Activated B cell treated with CpG ODN at 0.5 μM for 24 hours (primary cell): Measurements from ENCODE around the gene KREMEN1. TPM values are rescaled to one million over a fixed set of nuclear protein-coding genes. Genes with fewer than 3 reads are reported as not detected.

Source experiments
- ATAC-seq: fragments of 200-7000 bp; cut with Tn5 transposase; one replicate; pipeline ENCODE4 v1.10.0; 2021; ENCODE audit warnings: low read depth, mild to moderate bottlenecking, moderate library complexity
- CTCF ChIA-PET: fragments of 350-600 bp; sonication (Branson Sonifier 250); formaldehyde crosslinking; loops from one replicate; lab custom pipeline; 2021; ENCODE audit warnings: antibody characterized with exemption; lab: Charles Lee
- POLR2A ChIA-PET: fragments of 350-600 bp; sonication (Branson Sonifier 250); formaldehyde crosslinking; loops from one replicate; lab custom pipeline; 2021; ENCODE audit warnings: antibody characterized with exemption; lab: Charles Lee
- DNase-seq: peaks from one replicate; pipeline ENCODE4 v3.0.0; 2022
- H3K27ac Mint-ChIP-seq: one replicate; pipeline ENCODE4 v1.8.0; 2020; ENCODE audit warnings: mixed read lengths
- H3K27me3 Mint-ChIP-seq: one replicate; pipeline ENCODE4 v1.8.0; 2021; ENCODE audit warnings: mixed read lengths
- H3K36me3 Mint-ChIP-seq: one replicate; pipeline ENCODE4 v1.8.0; 2021; ENCODE audit warnings: low read depth, mixed read lengths
- H3K4me1 Mint-ChIP-seq: one replicate; pipeline ENCODE4 v1.8.0; 2021; ENCODE audit warnings: mixed read lengths
- H3K4me3 Mint-ChIP-seq: one replicate; pipeline ENCODE4 v1.8.0; 2020; ENCODE audit warnings: mild to moderate bottlenecking, mixed read lengths
- H3K9me3 Mint-ChIP-seq: one replicate; pipeline ENCODE4 v1.8.0; 2020; ENCODE audit warnings: mixed read lengths
- intact Hi-C: fragments of 100-400 bp; cut with micrococcal nuclease; formaldehyde crosslinking; loops from one replicate; pipeline ENCODE4 v1.15.1; 2024
- total RNA-seq: library from RNA; stranded (reverse); gene quantifications from 2 replicates; pipeline ENCODE4 v1.2.3, GENCODE V29; 2022
- TF ChIP-seq, protein P1 (sequence below): fragments of 200-600 bp; IDR thresholded peaks from one replicate; pipeline ENCODE4 v1.8.0; 2022; ENCODE audit warnings: antibody characterized with exemption, mild to moderate bottlenecking

KREMEN1 gene
- total RNA-seq, 1 donor from 2014 or later = not detected

DNA sequence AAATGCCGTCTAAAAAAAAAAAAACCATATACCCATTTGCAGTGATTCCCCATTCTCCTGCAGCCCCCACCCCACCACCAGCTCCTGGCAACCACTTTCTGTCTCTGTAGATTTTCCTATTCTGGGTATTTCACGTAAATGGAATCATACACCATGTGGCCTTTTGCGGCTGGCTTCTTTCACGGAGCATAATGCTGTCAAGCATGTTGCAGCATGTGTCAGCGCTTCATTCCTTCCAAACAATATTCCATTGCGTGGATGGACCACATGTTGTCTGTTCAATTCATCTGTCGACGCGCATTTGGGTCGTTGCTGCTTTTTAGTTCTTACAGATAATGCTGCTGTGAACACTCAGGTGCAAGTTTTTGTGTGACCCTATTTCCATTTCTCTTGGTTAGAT is 118.1 kb downstream of the KREMEN1 start:
- ATAC-seq (no peak), DNase-seq (no peak)
- no peaks in the 10 kb centered on the region for H3K4me1 Mint-ChIP-seq
- H3K9me3 Mint-ChIP-seq = no peaks in the 10 kb centered on the region
- H3K36me3 Mint-ChIP-seq = no peaks in the 10 kb centered on the region
- H3K27me3 Mint-ChIP-seq = peaks cover 25% of the 10 kb centered on the region
- intact Hi-C loops = no loop called here
- no peak overlapping the region for H3K27ac Mint-ChIP-seq
- H3K4me3 Mint-ChIP-seq = no peak overlapping the region
- ChIA-PET CTCF (no interaction called here), POLR2A (no interaction called here)
- TF ChIP-seq, protein P1, sequence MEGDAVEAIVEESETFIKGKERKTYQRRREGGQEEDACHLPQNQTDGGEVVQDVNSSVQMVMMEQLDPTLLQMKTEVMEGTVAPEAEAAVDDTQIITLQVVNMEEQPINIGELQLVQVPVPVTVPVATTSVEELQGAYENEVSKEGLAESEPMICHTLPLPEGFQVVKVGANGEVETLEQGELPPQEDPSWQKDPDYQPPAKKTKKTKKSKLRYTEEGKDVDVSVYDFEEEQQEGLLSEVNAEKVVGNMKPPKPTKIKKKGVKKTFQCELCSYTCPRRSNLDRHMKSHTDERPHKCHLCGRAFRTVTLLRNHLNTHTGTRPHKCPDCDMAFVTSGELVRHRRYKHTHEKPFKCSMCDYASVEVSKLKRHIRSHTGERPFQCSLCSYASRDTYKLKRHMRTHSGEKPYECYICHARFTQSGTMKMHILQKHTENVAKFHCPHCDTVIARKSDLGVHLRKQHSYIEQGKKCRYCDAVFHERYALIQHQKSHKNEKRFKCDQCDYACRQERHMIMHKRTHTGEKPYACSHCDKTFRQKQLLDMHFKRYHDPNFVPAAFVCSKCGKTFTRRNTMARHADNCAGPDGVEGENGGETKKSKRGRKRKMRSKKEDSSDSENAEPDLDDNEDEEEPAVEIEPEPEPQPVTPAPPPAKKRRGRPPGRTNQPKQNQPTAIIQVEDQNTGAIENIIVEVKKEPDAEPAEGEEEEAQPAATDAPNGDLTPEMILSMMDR = no peak

DNA sequence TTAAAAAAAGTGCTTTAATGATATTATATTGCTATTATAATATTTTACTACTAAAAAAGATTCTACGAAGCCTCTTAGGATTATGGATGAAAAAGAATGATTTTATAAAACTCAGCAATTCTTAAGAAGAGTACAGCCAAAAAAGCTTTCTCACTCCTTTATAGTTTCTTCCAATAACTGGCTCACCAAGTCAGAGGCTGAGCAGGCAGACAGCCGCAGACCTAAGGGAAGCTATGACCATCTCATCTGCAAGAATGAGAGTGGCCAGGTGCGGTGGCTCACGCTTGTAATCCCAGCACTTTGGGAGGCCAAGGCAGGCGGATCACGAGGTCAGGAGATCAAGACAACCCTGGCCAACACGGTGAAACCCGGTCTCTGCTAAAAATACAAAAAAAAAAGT is 120.2 kb downstream of the KREMEN1 start:
- peaks cover under 1% of the 10 kb centered on the region for H3K9me3 Mint-ChIP-seq
- no peak overlapping the region for H3K27ac Mint-ChIP-seq
- H3K27me3 Mint-ChIP-seq = peaks cover 31% of the 10 kb centered on the region
- intact Hi-C loops = no loop called here
- no peaks in the 10 kb centered on the region for H3K4me1 Mint-ChIP-seq
- H3K36me3 Mint-ChIP-seq = no peaks in the 10 kb centered on the region
- no peak overlapping the region for H3K4me3 Mint-ChIP-seq
- ChIA-PET CTCF (no interaction called here), POLR2A (no interaction called here)
- no peak for DNase-seq
- TF ChIP-seq, protein P1 = no peak
- ATAC-seq = no peak

DNA sequence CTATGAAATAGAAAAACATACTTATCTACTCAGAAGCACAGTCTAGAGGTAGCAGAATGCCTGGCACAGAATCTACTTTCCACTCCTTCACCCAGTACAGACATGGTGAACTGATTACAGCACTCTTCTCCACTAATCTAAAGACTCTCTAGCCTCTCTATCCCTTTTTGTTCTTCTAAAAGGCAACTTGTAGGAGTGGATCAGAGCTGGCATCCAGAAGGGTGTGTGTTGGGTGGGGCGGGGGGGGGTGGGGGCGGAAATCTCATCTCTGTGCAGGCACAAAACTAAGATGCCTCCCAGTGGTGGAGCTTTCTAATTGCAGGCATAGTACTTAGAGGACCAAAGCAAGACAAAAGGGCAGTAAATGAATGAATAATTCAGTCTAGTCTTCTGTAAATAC is 121.3 kb downstream of the KREMEN1 start:
- TF ChIP-seq, protein P1 = no peak
- Mint-ChIP-seq H3K27me3 (peaks cover 25% of the 10 kb centered on the region), H3K27ac (no peak overlapping the region), H3K9me3 (peaks cover 2% of the 10 kb centered on the region), H3K4me3 (no peak overlapping the region), H3K36me3 (no peaks in the 10 kb centered on the region), H3K4me1 (no peaks in the 10 kb centered on the region)
- POLR2A ChIA-PET = no interaction called here
- ATAC-seq (no peak), DNase-seq (no peak)
- intact Hi-C loops = no loop called here
- CTCF ChIA-PET = no interaction called here

DNA sequence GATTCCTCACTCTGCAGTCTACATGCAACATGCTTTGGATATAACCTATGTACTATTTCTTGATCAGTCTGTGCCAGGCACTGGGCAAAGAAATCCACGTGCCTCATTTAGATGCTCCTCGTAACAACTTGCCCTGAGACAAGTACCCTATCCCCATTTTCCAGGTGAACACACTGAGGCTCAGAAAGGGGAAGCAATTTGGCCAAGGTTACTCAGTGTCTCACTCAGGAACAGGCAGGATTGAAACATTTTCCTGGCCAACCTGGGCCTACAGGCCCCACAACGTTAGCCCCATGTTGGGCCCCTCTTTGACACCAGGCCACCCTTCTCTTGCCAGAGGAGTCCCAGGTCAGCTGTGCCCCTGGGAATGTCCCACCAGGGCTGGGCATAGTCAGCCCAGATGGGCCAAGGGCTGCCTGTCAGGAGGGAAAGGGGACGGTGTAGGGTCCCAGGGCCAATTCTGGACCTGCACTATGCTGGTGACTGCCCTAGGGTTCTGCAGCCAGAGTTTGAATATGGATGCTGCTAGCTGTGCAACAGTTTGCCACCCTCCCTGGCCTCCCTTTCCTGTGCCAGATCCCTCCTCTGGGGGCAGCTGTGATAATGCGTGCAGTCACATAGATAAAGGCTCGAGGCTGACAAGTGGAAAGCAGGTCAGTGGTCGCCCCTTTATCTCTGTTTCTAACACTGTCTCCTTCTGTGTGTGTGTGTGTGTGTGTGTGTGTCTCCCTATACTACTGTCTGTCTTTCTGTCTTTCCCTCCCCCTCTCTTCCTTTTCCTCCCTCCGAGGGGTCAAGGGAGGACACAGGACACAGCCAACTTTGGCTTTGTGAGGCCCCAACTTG is 122.5 kb downstream of the KREMEN1 start:
- ChIA-PET POLR2A (no interaction called here), CTCF (no interaction called here)
- Mint-ChIP-seq H3K27ac (no peak overlapping the region), H3K4me3 (no peak overlapping the region), H3K9me3 (peaks cover 2% of the 10 kb centered on the region), H3K27me3 (peaks cover 25% of the 10 kb centered on the region), H3K36me3 (no peaks in the 10 kb centered on the region), H3K4me1 (no peaks in the 10 kb centered on the region)
- DNase-seq = no peak
- intact Hi-C loops = no loop called here
- TF ChIP-seq, protein P1 = no peak
- no peak for ATAC-seq

DNA sequence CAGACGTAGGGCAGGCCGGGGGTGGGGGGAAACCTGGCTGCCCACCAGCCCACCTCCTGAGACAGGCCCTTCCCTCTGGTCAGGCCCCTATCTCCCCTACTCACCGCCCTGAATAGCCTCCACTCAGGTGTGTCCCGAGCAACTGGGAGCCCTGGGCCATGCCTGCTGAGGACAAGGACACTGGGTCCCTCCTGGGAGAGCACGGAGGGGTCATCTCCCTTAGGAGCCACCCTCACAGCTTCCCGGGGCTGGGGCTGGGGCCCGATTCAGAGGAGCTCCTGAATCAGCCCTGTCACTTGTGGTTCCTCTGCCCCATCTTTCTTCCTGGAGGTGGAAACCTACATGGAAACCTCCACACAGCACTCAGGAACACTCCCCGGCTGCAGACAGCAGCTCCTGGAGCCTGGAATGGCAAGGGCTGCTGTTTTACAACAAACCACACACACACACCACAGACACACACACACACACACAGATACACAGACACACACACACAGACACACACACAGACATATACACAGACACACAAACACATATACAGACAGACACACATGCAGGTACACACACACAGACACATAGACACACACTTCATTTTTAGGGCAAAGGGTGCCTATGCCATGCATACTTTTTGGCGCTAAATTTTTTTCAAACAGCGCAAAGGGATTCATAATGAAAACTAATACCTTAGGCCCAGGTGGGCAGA is 123.3 kb downstream of the KREMEN1 start:
- POLR2A ChIA-PET = no interaction called here
- TF ChIP-seq, protein P1 = no peak
- Mint-ChIP-seq H3K27me3 (peaks cover 30% of the 10 kb centered on the region), H3K9me3 (peaks cover 2% of the 10 kb centered on the region), H3K4me1 (no peaks in the 10 kb centered on the region), H3K36me3 (no peaks in the 10 kb centered on the region), H3K27ac (no peak overlapping the region), H3K4me3 (no peak overlapping the region)
- CTCF ChIA-PET = no interaction called here
- ATAC-seq = no peak
- DNase-seq = no peak
- intact Hi-C loops = no loop called here
